ENCODE results near the gene TM9SF3.

DNA sequence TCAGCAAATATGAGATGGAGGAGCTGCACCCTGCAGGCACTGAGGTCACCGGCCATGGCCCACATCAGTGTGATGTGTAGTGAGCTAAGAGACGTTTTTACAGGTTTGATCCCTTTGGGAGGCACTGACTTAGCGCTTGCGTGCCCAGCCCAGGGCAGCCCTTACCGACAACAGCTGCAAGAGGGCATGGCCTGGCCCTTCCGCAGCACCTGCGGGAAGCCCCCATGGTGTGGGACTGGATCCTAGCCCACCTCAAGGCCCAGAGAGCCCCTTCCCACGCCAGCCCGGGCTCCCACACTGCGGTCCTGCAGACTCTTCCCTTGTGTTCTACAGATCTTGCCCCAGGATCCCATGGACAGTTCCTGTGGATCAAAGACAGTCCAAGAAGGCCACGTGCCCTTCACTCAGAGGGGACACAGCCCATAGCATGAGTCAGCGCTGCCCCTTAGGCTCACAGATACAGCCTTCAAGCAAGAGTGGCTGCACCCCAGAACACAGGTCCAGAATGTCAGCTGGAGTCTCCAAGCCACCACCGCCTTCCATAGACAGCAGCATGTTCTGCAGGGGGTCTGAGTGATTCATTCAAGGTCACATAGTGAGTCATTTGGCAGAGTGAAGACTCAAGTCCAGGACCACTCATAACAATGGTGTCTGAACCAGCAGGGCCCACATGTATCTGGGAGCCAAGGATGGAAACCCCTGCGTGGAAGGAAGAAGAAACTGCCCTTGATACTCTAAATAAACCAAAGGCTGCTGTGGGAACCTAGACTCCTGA is 98.5 kb downstream of the TM9SF3 start:
- TF ChIP-seq POLR2A (IDR thresholded peaks at IDR 0.05; ENCODE audit: low read length), result no peak
- no peak for TF ChIP-seq JUN (IDR thresholded peaks at IDR 0.05)
- TF ChIP-seq, protein P1, sequence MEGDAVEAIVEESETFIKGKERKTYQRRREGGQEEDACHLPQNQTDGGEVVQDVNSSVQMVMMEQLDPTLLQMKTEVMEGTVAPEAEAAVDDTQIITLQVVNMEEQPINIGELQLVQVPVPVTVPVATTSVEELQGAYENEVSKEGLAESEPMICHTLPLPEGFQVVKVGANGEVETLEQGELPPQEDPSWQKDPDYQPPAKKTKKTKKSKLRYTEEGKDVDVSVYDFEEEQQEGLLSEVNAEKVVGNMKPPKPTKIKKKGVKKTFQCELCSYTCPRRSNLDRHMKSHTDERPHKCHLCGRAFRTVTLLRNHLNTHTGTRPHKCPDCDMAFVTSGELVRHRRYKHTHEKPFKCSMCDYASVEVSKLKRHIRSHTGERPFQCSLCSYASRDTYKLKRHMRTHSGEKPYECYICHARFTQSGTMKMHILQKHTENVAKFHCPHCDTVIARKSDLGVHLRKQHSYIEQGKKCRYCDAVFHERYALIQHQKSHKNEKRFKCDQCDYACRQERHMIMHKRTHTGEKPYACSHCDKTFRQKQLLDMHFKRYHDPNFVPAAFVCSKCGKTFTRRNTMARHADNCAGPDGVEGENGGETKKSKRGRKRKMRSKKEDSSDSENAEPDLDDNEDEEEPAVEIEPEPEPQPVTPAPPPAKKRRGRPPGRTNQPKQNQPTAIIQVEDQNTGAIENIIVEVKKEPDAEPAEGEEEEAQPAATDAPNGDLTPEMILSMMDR (IDR thresholded peaks at IDR 0.05), result no peak
- no peak for TF ChIP-seq RNF2 (IDR thresholded peaks at IDR 0.05; ENCODE audit: borderline replicate concordance, low read depth)
- TF ChIP-seq, protein P2, sequence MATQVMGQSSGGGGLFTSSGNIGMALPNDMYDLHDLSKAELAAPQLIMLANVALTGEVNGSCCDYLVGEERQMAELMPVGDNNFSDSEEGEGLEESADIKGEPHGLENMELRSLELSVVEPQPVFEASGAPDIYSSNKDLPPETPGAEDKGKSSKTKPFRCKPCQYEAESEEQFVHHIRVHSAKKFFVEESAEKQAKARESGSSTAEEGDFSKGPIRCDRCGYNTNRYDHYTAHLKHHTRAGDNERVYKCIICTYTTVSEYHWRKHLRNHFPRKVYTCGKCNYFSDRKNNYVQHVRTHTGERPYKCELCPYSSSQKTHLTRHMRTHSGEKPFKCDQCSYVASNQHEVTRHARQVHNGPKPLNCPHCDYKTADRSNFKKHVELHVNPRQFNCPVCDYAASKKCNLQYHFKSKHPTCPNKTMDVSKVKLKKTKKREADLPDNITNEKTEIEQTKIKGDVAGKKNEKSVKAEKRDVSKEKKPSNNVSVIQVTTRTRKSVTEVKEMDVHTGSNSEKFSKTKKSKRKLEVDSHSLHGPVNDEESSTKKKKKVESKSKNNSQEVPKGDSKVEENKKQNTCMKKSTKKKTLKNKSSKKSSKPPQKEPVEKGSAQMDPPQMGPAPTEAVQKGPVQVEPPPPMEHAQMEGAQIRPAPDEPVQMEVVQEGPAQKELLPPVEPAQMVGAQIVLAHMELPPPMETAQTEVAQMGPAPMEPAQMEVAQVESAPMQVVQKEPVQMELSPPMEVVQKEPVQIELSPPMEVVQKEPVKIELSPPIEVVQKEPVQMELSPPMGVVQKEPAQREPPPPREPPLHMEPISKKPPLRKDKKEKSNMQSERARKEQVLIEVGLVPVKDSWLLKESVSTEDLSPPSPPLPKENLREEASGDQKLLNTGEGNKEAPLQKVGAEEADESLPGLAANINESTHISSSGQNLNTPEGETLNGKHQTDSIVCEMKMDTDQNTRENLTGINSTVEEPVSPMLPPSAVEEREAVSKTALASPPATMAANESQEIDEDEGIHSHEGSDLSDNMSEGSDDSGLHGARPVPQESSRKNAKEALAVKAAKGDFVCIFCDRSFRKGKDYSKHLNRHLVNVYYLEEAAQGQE (IDR thresholded peaks at IDR 0.05), result no peak
- no peak for TF ChIP-seq CHD2 (IDR thresholded peaks at IDR 0.05; ENCODE audit: low read length, partially characterized antibody)
- no peak for TF ChIP-seq HOXB13 (CRISPR knock-in tag; IDR thresholded peaks at IDR 0.05; ENCODE audit: low read depth)
- TF ChIP-seq, protein P3, sequence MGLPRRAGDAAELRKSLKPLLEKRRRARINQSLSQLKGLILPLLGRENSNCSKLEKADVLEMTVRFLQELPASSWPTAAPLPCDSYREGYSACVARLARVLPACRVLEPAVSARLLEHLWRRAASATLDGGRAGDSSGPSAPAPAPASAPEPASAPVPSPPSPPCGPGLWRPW (IDR thresholded peaks at IDR 0.05), result no peak
- TF ChIP-seq EP300 (IDR thresholded peaks at IDR 0.05), result no peak
- TF ChIP-seq KDM1A (IDR thresholded peaks at IDR 0.05; ENCODE audit: low read depth), result no peak
- TF ChIP-seq, protein P4, sequence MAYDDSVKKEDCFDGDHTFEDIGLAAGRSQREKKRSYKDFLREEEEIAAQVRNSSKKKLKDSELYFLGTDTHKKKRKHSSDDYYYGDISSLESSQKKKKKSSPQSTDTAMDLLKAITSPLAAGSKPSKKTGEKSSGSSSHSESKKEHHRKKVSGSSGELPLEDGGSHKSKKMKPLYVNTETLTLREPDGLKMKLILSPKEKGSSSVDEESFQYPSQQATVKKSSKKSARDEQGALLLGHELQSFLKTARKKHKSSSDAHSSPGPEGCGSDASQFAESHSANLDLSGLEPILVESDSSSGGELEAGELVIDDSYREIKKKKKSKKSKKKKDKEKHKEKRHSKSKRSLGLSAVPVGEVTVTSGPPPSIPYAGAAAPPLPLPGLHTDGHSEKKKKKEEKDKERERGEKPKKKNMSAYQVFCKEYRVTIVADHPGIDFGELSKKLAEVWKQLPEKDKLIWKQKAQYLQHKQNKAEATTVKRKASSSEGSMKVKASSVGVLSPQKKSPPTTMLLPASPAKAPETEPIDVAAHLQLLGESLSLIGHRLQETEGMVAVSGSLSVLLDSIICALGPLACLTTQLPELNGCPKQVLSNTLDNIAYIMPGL (CRISPR knock-in tag; IDR thresholded peaks at IDR 0.05; ENCODE audit: borderline replicate concordance), result no peak
